Fibroblast of villous mesenchyme (primary cell): ENCODE measurements around the gene TRPT1. TPM values are rescaled to one million over a fixed set of nuclear protein-coding genes. Genes with fewer than 3 reads are reported as not detected.

ENCODE experiments used
- DNase-seq: peaks from one replicate; pipeline ENCODE4 v3.0.0-alpha.2; 2010; ENCODE audit warnings: low read depth
- H3K4me3 ChIP-seq: 2 replicates; pipeline ENCODE4 v1.5.1; 2011; ENCODE audit warnings: low read depth, mild to moderate bottlenecking, low read length
- total RNA-seq: library from RNA; depleted of rRNA; stranded (reverse); fragments of >200 nt; gene quantifications from 2 replicates; pipeline ENCODE4 v1.2.3, GENCODE V29; 2012
- TF ChIP-seq, protein P1 (sequence below): IDR thresholded peaks from 2 replicates; pipeline ENCODE4 v1.5.1; 2012; ENCODE audit warnings: low read depth, mild to moderate bottlenecking, low read length; ENCODE audit not compliant: insufficient read depth

Gene TRPT1
- total RNA-seq, 1 donor = 32.4 TPM

DNA sequence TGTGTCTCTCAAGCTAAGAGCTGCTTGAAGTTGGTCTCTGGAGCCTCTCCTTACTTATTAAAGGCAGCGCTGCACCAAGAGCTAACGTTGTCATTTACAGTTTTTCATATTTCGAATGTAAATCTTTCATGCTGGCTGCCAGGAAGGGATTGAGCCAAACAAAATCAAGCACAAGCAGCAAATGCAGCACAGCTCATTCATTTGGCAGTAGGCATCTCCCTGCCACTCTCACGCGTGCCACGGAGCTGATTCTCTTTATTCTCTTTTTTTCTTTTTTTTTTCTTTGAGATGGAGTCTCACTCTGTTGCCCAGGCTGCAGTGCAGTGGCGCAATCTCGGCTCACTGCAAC lies 7.0 kb upstream of the TRPT1 start:
- TF ChIP-seq, protein P1, sequence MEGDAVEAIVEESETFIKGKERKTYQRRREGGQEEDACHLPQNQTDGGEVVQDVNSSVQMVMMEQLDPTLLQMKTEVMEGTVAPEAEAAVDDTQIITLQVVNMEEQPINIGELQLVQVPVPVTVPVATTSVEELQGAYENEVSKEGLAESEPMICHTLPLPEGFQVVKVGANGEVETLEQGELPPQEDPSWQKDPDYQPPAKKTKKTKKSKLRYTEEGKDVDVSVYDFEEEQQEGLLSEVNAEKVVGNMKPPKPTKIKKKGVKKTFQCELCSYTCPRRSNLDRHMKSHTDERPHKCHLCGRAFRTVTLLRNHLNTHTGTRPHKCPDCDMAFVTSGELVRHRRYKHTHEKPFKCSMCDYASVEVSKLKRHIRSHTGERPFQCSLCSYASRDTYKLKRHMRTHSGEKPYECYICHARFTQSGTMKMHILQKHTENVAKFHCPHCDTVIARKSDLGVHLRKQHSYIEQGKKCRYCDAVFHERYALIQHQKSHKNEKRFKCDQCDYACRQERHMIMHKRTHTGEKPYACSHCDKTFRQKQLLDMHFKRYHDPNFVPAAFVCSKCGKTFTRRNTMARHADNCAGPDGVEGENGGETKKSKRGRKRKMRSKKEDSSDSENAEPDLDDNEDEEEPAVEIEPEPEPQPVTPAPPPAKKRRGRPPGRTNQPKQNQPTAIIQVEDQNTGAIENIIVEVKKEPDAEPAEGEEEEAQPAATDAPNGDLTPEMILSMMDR = no peak
- H3K4me3 ChIP-seq = no peak overlapping the region
- DNase-seq = no peak

DNA sequence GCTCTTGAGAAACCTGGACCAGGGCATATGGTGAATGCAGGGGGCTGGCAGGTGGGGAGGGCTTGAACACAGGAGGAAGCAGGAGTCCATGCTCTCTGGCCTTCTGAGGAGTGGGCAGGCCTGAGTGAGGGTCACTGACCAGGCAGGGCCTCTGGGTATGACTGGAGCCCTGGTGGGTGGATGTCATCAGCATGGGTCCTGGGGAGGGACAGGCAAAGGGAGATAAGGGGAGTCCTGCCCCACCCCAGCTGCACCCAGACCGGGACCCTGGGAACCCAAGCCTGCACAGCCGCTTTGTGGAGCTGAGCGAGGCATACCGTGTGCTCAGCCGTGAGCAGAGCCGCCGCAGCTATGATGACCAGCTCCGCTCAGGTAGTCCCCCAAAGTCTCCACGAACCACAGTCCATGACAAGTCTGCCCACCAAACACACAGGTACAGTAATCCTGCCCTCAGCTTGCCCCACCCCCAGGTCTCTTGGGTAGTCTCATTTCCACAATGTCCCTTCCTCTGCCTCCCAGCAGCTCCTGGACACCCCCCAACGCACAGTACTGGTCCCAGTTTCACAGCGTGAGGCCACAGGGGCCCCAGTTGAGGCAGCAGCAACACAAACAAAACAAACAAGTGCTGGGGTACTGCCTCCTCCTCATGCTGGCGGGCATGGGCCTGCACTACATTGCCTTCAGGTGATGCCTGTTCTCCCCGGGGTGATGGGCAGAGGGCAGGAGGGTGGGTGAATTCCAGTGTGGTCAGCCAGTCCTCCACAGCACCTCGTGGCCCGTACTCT lies 6.4 kb upstream of the TRPT1 start:
- no peak for DNase-seq
- H3K4me3 ChIP-seq = no peak overlapping the region
- TF ChIP-seq, protein P1 = no peak

DNA sequence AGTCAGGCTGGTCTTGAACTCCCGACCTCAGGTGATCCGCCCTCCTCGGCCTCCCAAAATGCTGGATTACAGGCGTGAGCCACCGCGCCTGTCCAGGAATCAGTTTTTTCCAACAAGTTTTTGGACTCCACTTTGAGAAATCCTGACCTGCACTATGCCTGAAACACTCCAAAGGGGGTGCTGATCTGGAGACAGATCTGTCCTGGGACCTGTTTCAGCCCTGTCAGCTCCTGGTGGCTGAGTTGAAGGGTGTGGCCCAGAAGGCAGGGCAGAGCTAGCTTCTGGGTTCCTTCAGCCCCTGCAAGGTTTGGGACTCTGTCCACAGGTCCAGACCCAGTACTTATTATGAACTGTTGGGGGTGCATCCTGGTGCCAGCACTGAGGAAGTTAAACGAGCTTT lies 5.6 kb upstream of the TRPT1 start:
- no peak for DNase-seq
- H3K4me3 ChIP-seq = no peak overlapping the region
- TF ChIP-seq, protein P1 = no peak

DNA sequence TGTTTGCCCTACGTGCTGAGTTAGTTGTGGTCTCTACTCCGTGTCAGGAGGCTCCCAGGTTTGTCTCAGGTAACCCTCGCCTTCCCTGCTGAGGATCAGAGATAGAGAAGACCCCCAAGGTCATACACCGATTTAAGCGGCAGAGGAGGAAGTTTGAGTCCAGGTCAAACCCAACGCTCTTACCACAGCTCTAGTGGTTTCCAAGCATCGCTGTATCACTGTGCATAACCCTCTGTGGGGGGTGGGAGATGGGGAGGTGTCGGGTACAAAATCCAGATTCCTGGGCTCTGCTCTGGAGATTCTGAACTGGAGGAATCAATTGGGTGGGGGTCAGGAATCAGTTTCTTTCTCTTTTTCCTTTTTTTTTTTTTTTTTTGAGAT lies 5.0 kb upstream of the TRPT1 start:
- no peak for DNase-seq
- H3K4me3 ChIP-seq = peak overlapping the region; percentile 67
- TF ChIP-seq, protein P1 = no peak

DNA sequence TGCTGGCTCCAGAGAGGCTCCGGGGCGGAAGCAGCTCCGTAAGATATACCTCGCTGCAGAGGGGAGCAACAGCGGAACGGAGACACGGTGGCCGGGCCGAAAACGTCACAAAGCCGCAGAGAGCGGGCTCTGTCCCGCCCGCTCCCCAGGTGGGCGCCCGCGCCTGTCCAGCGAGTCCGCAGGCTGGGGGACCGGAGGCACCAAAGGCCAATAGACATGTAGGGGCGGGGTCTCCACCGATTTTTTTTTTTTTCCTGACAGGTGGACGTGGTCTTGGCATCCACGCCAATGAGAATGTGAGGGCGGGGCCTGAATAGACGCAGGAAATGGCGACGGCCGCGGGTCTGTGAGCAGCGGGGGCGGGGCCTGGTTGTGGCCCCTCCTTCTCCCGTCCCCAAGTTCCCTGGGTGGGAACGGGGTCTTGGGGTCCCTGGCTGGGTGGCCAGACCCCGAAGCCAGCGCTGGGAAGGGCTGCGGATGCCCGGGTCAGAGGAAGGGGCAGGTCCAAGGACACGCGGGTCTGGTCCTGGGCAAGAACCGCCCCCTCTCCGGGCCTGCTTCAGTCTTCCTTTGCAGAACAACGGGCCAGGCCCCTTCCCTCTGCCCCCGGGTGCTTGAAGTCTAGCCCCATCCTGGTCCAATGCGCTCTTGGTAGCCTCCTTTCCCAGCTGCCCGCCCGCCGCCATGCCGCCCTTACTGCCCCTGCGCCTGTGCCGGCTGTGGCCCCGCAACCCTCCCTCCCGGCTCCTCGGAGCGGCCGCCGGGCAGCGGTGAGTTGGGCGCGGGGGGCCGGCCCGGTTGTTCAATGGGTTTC lies 4.4 kb upstream of the TRPT1 start, which contains the start of gene DNAJC4:
Gene DNAJC4, plus strand, starts transcription at position 378 of the 814 bp plus-strand sequence. Its CDS starts 307 bp downstream, at position 685.
- DNase-seq = peak; percentile 90
- TF ChIP-seq, protein P1 = no peak

DNA sequence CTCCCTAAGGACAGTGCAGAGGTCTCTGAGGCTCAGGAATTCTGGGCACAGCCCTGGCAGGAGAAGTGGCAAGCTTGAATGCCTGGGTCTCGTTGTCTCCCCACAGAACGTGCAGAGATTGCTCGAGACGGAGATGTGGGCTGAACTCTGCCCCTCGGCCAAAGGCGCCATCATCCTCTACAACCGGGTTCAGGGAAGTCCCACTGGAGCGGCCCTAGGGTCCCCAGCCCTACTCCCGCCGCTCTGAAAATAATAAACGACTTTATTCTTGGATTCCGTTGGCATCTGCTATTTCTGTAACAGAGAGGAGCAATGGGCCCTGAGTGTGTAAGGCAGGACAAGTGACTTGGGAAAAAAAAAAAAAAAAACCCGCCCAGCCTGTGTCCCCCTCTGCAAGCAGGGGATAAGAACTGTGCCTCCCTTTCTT lies 3.8 kb upstream of the TRPT1 start:
- TF ChIP-seq, protein P1 = no peak
- DNase-seq = no peak
- peak overlapping the region; percentile 67 for H3K4me3 ChIP-seq

More for the DNA sequence above, 4.4 kb upstream of the TRPT1 start, which contains the start of gene DNAJC4:
- peak within 1 kb of the TSS; percentile 67 for H3K4me3 ChIP-seq
